ENCODE results near the gene DES. TPM values are rescaled to one million over a fixed set of nuclear protein-coding genes. Genes with fewer than 3 reads are reported as not detected.
A peak's percentile ranks its signal among the peaks of the same experiment; 100 is the strongest.

Gene DES
- not detected in 2 replicates for total RNA-seq (2022)
- Bru-seq, nascent RNA = percentile 15 among the genes with signal in this experiment
- BruChase-seq, experiment 1, labeled RNA remaining after a 6-hour chase = not detected
- BruChase-seq, experiment 2, labeled RNA remaining after a 2-hour chase = not detected
- long read RNA-seq = 0 reads

- Mint-ChIP-seq H3K27me3 (ENCODE audit: insufficient read depth, unreplicated experiment) (no peaks in the 10 kb centered on the region), H3K9me3 (ENCODE audit: unreplicated experiment) (no peaks in the 10 kb centered on the region), H3K4me1 (ENCODE audit: insufficient read depth, unreplicated experiment) (no peaks in the 10 kb centered on the region), H3K4me3 (ENCODE audit: unreplicated experiment) (no peak within 1 kb of the TSS), H3K27ac (ENCODE audit: low read depth, unreplicated experiment) (no peak within 1 kb of the TSS), H3K36me3 (ENCODE audit: insufficient read depth, unreplicated experiment) (no peaks in the 10 kb centered on the region)
- ChIA-PET CTCF (interaction anchor here (0.6 to 3.3 kb wide), 4 partner anchors 12 to 112 kb away, joined by 3 to 15 read pairs (median 8); no protein-coding TSS in a partner anchor), POLR2A (no interaction called here)
- no TSS peak for BruUV-seq (replicated peaks)
- intact Hi-C loops (cut with micrococcal nuclease) = no loop called here
- DNase-seq (ENCODE audit: unreplicated experiment) = no peak
- TF ChIP-seq, protein P1, sequence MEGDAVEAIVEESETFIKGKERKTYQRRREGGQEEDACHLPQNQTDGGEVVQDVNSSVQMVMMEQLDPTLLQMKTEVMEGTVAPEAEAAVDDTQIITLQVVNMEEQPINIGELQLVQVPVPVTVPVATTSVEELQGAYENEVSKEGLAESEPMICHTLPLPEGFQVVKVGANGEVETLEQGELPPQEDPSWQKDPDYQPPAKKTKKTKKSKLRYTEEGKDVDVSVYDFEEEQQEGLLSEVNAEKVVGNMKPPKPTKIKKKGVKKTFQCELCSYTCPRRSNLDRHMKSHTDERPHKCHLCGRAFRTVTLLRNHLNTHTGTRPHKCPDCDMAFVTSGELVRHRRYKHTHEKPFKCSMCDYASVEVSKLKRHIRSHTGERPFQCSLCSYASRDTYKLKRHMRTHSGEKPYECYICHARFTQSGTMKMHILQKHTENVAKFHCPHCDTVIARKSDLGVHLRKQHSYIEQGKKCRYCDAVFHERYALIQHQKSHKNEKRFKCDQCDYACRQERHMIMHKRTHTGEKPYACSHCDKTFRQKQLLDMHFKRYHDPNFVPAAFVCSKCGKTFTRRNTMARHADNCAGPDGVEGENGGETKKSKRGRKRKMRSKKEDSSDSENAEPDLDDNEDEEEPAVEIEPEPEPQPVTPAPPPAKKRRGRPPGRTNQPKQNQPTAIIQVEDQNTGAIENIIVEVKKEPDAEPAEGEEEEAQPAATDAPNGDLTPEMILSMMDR (IDR thresholded peaks at IDR 0.05; ENCODE audit: unreplicated experiment) = no peak
Measured at GRCh38 chr2:219418155-219419011, at the start of gene DES. Gene DES, plus strand, starts transcription at chr2:219418377. Its CDS starts 86 bp downstream, at chr2:219418463.

GRCh38 chr2:219368690-219369191 lies 49.4 kb upstream of the DES start:
- H3K27me3 Mint-ChIP-seq (ENCODE audit: insufficient read depth, unreplicated experiment) = no peaks in the 10 kb centered on the region
- no peak overlapping the region for H3K27ac Mint-ChIP-seq (ENCODE audit: low read depth, unreplicated experiment)
- ChIA-PET CTCF (interaction anchor here (0.6 to 1.7 kb wide), 6 partner anchors 10 to 470 kb away, joined by 3 to 6 read pairs (median 3); partner anchors contain the start of gene RESP18), POLR2A (interaction anchor here (0.6 to 2.3 kb wide), 6 partner anchors 17 to 316 kb away, joined by 3 to 8 read pairs (median 4); partner anchors contain the start of gene DNPEP)
- DNase-seq (ENCODE audit: unreplicated experiment) = peak; percentile 33
- H3K36me3 Mint-ChIP-seq (ENCODE audit: insufficient read depth, unreplicated experiment) = peaks cover 10% of the 10 kb centered on the region
- no TSS peak for BruUV-seq (replicated peaks)
- TF ChIP-seq, protein P1 (IDR thresholded peaks at IDR 0.05; ENCODE audit: unreplicated experiment) = no peak
- intact Hi-C loops (cut with micrococcal nuclease) = no loop called here
- peaks cover 20% of the 10 kb centered on the region for H3K4me1 Mint-ChIP-seq (ENCODE audit: insufficient read depth, unreplicated experiment)
- no peak overlapping the region for H3K4me3 Mint-ChIP-seq (ENCODE audit: unreplicated experiment)
- no peaks in the 10 kb centered on the region for H3K9me3 Mint-ChIP-seq (ENCODE audit: unreplicated experiment)

- H3K9me3 Mint-ChIP-seq (ENCODE audit: unreplicated experiment) = no peaks in the 10 kb centered on the region
- H3K27ac Mint-ChIP-seq (ENCODE audit: low read depth, unreplicated experiment) = no peak overlapping the region
- ChIA-PET CTCF (interaction anchor here (0.6 to 1.7 kb wide), 8 partner anchors 9 to 470 kb away, joined by 3 to 6 read pairs (median 4); no protein-coding TSS in a partner anchor), POLR2A (interaction anchor here (0.5 to 2.3 kb wide), 8 partner anchors 18 to 880 kb away, joined by 3 to 8 read pairs (median 3); partner anchors contain the start of gene DNPEP)
- H3K4me3 Mint-ChIP-seq (ENCODE audit: unreplicated experiment) = no peak overlapping the region
- intact Hi-C loops (cut with micrococcal nuclease) = no loop called here
- TF ChIP-seq, protein P1 (IDR thresholded peaks at IDR 0.05; ENCODE audit: unreplicated experiment) = no peak
- H3K36me3 Mint-ChIP-seq (ENCODE audit: insufficient read depth, unreplicated experiment) = peaks cover 17% of the 10 kb centered on the region
- BruUV-seq (replicated peaks) = no TSS peak
- DNase-seq (ENCODE audit: unreplicated experiment) = peak; percentile 72
- peaks cover 20% of the 10 kb centered on the region for H3K4me1 Mint-ChIP-seq (ENCODE audit: insufficient read depth, unreplicated experiment)
- no peaks in the 10 kb centered on the region for H3K27me3 Mint-ChIP-seq (ENCODE audit: insufficient read depth, unreplicated experiment)
Measured at GRCh38 chr2:219369447-219369861, 48.7 kb upstream of the DES start.
